ENCODE measurements around the gene DSC1. TPM values are rescaled to one million over a fixed set of nuclear protein-coding genes. Genes with fewer than 3 reads are reported as not detected.
"Not testable (repeated sequence)": the region's sequence is repeated elsewhere in the genome, so short reads cannot be mapped to it uniquely, and the experiment has no call there.

DSC1 gene
- total RNA-seq, 1 experiment from 2014 or later: not detected

- Histone ChIP-seq H3K4me3 (ENCODE audit: low read depth in 2 of 2, low read length in 2 of 2) (no peak overlapping the region), H3K9me3 (ENCODE audit: control insufficient read depth, insufficient read depth, low read depth, low read length) (no peaks in the 10 kb centered on the region), H3K27me3 (ENCODE audit: control insufficient read depth, insufficient read depth, low read length) (no peaks in the 10 kb centered on the region), H3K4me1 (ENCODE audit: control insufficient read depth, insufficient read depth, low read length) (no peaks in the 10 kb centered on the region), H3K27ac (ENCODE audit: low read length) (no peak overlapping the region), H3K36me3 (ENCODE audit: control insufficient read depth, insufficient read depth, low read length) (no peaks in the 10 kb centered on the region)
- ChIA-PET CTCF (no interaction called here), POLR2A (no interaction called here)
- no TSS peak for BruUV-seq (replicated peaks)
- DNase-seq (ENCODE audit: low read depth, low spot score) (no peak), ATAC-seq (no peak)
- in situ Hi-C loops (cut with HindIII; ENCODE audit: low pct_unique_long_range_greater_than_20kb, low sequenced_read_pairs): no loop called here
- no peak for TF ChIP-seq POLR2AphosphoS5 (IDR thresholded peaks at IDR 0.05; ENCODE audit: low read depth, low read length)
- TF ChIP-seq, protein P1, sequence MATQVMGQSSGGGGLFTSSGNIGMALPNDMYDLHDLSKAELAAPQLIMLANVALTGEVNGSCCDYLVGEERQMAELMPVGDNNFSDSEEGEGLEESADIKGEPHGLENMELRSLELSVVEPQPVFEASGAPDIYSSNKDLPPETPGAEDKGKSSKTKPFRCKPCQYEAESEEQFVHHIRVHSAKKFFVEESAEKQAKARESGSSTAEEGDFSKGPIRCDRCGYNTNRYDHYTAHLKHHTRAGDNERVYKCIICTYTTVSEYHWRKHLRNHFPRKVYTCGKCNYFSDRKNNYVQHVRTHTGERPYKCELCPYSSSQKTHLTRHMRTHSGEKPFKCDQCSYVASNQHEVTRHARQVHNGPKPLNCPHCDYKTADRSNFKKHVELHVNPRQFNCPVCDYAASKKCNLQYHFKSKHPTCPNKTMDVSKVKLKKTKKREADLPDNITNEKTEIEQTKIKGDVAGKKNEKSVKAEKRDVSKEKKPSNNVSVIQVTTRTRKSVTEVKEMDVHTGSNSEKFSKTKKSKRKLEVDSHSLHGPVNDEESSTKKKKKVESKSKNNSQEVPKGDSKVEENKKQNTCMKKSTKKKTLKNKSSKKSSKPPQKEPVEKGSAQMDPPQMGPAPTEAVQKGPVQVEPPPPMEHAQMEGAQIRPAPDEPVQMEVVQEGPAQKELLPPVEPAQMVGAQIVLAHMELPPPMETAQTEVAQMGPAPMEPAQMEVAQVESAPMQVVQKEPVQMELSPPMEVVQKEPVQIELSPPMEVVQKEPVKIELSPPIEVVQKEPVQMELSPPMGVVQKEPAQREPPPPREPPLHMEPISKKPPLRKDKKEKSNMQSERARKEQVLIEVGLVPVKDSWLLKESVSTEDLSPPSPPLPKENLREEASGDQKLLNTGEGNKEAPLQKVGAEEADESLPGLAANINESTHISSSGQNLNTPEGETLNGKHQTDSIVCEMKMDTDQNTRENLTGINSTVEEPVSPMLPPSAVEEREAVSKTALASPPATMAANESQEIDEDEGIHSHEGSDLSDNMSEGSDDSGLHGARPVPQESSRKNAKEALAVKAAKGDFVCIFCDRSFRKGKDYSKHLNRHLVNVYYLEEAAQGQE (IDR thresholded peaks at IDR 0.05; ENCODE audit: insufficient read depth in 1 of 2, low read depth in 2 of 2, low read length in 1 of 2): no peak
- TF ChIP-seq SIN3A (IDR thresholded peaks at IDR 0.05; ENCODE audit: borderline replicate concordance, insufficient read depth, low read depth, low read length): no peak
- no peak for TF ChIP-seq TCF7L2 (IDR thresholded peaks at IDR 0.05; ENCODE audit: low read depth, low read length)
- TF ChIP-seq, protein P2, sequence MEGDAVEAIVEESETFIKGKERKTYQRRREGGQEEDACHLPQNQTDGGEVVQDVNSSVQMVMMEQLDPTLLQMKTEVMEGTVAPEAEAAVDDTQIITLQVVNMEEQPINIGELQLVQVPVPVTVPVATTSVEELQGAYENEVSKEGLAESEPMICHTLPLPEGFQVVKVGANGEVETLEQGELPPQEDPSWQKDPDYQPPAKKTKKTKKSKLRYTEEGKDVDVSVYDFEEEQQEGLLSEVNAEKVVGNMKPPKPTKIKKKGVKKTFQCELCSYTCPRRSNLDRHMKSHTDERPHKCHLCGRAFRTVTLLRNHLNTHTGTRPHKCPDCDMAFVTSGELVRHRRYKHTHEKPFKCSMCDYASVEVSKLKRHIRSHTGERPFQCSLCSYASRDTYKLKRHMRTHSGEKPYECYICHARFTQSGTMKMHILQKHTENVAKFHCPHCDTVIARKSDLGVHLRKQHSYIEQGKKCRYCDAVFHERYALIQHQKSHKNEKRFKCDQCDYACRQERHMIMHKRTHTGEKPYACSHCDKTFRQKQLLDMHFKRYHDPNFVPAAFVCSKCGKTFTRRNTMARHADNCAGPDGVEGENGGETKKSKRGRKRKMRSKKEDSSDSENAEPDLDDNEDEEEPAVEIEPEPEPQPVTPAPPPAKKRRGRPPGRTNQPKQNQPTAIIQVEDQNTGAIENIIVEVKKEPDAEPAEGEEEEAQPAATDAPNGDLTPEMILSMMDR (IDR thresholded peaks at IDR 0.05): no peak
- intact Hi-C loops (cut with micrococcal nuclease; ENCODE audit: unreplicated experiment): no loop called here
These were observed 33.1 kb downstream of the DSC1 start for GRCh38 chr18:31129398-31130115.

DNA sequence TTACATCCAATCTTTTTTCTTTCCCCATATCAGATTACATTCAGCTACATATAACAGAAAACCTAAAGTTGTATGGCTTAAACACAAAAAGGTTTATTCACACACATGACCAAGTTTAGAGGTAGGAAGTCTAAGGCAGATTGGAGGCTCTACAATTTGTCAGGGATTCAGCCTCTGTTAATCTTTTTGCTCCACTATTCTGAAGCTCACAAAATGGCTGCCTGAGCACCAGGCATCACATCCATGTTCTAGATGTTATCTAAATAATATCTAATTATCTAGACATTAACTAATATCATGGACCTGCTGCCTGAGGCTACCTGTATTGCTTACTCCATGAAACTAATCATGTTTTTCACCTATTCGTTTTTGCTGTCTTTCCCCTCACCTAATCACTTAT, 36.8 kb downstream of the DSC1 start:
- no peaks in the 10 kb centered on the region for H3K36me3 ChIP-seq (ENCODE audit: control insufficient read depth, insufficient read depth, low read length)
- BruUV-seq (replicated peaks): no TSS peak
- no peak overlapping the region for H3K27ac ChIP-seq (ENCODE audit: low read length)
- no peak overlapping the region for H3K4me3 ChIP-seq (ENCODE audit: low read depth in 2 of 2, low read length in 2 of 2)
- ATAC-seq (no peak), DNase-seq (ENCODE audit: low read depth, low spot score) (no peak)
- ChIA-PET POLR2A (no interaction called here), CTCF (no interaction called here)
- no peaks in the 10 kb centered on the region for H3K4me1 ChIP-seq (ENCODE audit: control insufficient read depth, insufficient read depth, low read length)
- TF ChIP-seq, protein P1 (IDR thresholded peaks at IDR 0.05; ENCODE audit: insufficient read depth in 1 of 2, low read depth in 2 of 2, low read length in 1 of 2): no peak
- TF ChIP-seq, protein P2 (IDR thresholded peaks at IDR 0.05): no peak
- no peak for TF ChIP-seq TCF7L2 (IDR thresholded peaks at IDR 0.05; ENCODE audit: low read depth, low read length)
- no peak for TF ChIP-seq POLR2AphosphoS5 (IDR thresholded peaks at IDR 0.05; ENCODE audit: low read depth, low read length)
- no peak for TF ChIP-seq SIN3A (IDR thresholded peaks at IDR 0.05; ENCODE audit: borderline replicate concordance, insufficient read depth, low read depth, low read length)
- intact Hi-C loops (cut with micrococcal nuclease; ENCODE audit: unreplicated experiment): no loop called here
- in situ Hi-C loops (cut with HindIII; ENCODE audit: low pct_unique_long_range_greater_than_20kb, low sequenced_read_pairs): no loop called here
- H3K9me3 ChIP-seq (ENCODE audit: control insufficient read depth, insufficient read depth, low read depth, low read length): no peaks in the 10 kb centered on the region
- no peaks in the 10 kb centered on the region for H3K27me3 ChIP-seq (ENCODE audit: control insufficient read depth, insufficient read depth, low read length)

GRCh38 chr18:31123125-31123524, 39.5 kb downstream of the DSC1 start:
- H3K36me3 ChIP-seq (ENCODE audit: control insufficient read depth, insufficient read depth, low read length); BruUV-seq (replicated peaks); in situ Hi-C loops (cut with HindIII; ENCODE audit: low pct_unique_long_range_greater_than_20kb, low sequenced_read_pairs); DNase-seq (ENCODE audit: low read depth, low spot score); H3K27ac ChIP-seq (ENCODE audit: low read length); intact Hi-C loops (cut with micrococcal nuclease; ENCODE audit: unreplicated experiment); H3K4me1 ChIP-seq (ENCODE audit: control insufficient read depth, insufficient read depth, low read length); ATAC-seq; H3K4me3 ChIP-seq (ENCODE audit: low read depth in 2 of 2, low read length in 2 of 2); CTCF ChIA-PET; H3K27me3 ChIP-seq (ENCODE audit: control insufficient read depth, insufficient read depth, low read length); POLR2A ChIA-PET; H3K9me3 ChIP-seq (ENCODE audit: control insufficient read depth, insufficient read depth, low read depth, low read length): not testable (repeated sequence)

Data from Panc1 (cell line).